Activated B cell treated with CpG ODN at 0.5 μM for 24 hours (primary cell): ENCODE results near the gene OR6J1. TPM values are rescaled to one million over a fixed set of nuclear protein-coding genes. Genes with fewer than 3 reads are reported as not detected.
A peak's percentile ranks its signal among the peaks of the same experiment; 100 is the strongest.
"Not testable (repeated sequence)": the region's sequence is repeated elsewhere in the genome, so short reads cannot be mapped to it uniquely, and the experiment has no call there.

Experiments used
- ATAC-seq: fragments of 200-7000 bp; cut with Tn5 transposase; one replicate; pipeline ENCODE4 v1.10.0; 2021; ENCODE audit warnings: low read depth, mild to moderate bottlenecking, moderate library complexity
- CTCF ChIA-PET: fragments of 350-600 bp; sonication (Branson Sonifier 250); formaldehyde crosslinking; loops from one replicate; lab custom pipeline; 2021; ENCODE audit warnings: antibody characterized with exemption; lab: Charles Lee
- POLR2A ChIA-PET: fragments of 350-600 bp; sonication (Branson Sonifier 250); formaldehyde crosslinking; loops from one replicate; lab custom pipeline; 2021; ENCODE audit warnings: antibody characterized with exemption; lab: Charles Lee
- DNase-seq: peaks from one replicate; pipeline ENCODE4 v3.0.0; 2022
- H3K27ac Mint-ChIP-seq: one replicate; pipeline ENCODE4 v1.8.0; 2020; ENCODE audit warnings: mixed read lengths
- H3K27me3 Mint-ChIP-seq: one replicate; pipeline ENCODE4 v1.8.0; 2021; ENCODE audit warnings: mixed read lengths
- H3K36me3 Mint-ChIP-seq: one replicate; pipeline ENCODE4 v1.8.0; 2021; ENCODE audit warnings: low read depth, mixed read lengths
- H3K4me1 Mint-ChIP-seq: one replicate; pipeline ENCODE4 v1.8.0; 2021; ENCODE audit warnings: mixed read lengths
- H3K4me3 Mint-ChIP-seq: one replicate; pipeline ENCODE4 v1.8.0; 2020; ENCODE audit warnings: mild to moderate bottlenecking, mixed read lengths
- H3K9me3 Mint-ChIP-seq: one replicate; pipeline ENCODE4 v1.8.0; 2020; ENCODE audit warnings: mixed read lengths
- intact Hi-C: fragments of 100-400 bp; cut with micrococcal nuclease; formaldehyde crosslinking; loops from one replicate; pipeline ENCODE4 v1.15.1; 2024
- total RNA-seq: library from RNA; stranded (reverse); gene quantifications from 2 replicates; pipeline ENCODE4 v1.2.3, GENCODE V29; 2022
- TF ChIP-seq, protein P1 (sequence below): fragments of 200-600 bp; IDR thresholded peaks from one replicate; pipeline ENCODE4 v1.8.0; 2022; ENCODE audit warnings: antibody characterized with exemption, mild to moderate bottlenecking

OR6J1 gene
- total RNA-seq, 1 donor from 2014 or later: not detected

DNA sequence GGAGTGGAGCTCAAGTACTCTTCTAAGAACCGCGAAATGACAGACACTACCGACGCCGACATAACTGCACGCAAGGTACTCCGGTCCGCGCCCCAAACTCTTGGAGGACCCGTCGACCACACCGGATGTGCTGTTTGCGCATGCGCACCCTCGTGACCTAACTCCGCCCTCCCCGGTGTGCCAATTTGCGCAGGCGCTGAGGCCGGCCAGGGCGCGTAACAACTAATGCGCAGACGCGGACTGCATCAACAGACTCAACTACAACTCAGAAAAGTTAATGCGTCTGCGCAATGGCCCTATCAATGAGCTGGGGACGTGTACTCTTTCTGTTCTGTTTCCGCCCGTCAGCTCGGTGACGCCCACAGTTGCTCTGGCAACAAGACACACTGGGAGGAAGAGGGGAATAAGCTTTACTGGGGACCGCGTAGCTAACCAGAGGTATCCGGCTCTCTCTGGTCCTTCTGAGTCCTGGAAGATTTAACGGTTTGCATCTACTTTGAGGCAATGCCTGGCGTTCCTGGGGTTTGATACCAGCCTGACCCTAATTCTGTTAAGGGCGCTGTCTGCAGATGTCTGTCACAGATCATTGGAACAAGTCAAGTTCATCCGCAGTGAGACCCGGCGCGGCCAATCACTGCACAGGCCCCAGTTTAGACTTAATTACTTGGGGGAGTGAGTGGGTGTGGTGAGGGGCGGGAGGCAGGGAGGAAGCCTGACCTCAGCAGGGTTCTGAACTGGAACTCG, 54.9 kb downstream of the OR6J1 start, which contains the start of gene DAD1:
Gene DAD1 (minus strand): TSS at position 129 of the 744 bp plus-strand sequence. CDS start 67 bp downstream, at position 62.
- intact Hi-C loops: loop anchor here (1.0 to 10.0 kb wide), 13 partner anchors 9 to 1284 kb away; partner anchors contain the start of genes ABHD4, ACIN1, C14orf119 and LRP10
- TF ChIP-seq, protein P1, sequence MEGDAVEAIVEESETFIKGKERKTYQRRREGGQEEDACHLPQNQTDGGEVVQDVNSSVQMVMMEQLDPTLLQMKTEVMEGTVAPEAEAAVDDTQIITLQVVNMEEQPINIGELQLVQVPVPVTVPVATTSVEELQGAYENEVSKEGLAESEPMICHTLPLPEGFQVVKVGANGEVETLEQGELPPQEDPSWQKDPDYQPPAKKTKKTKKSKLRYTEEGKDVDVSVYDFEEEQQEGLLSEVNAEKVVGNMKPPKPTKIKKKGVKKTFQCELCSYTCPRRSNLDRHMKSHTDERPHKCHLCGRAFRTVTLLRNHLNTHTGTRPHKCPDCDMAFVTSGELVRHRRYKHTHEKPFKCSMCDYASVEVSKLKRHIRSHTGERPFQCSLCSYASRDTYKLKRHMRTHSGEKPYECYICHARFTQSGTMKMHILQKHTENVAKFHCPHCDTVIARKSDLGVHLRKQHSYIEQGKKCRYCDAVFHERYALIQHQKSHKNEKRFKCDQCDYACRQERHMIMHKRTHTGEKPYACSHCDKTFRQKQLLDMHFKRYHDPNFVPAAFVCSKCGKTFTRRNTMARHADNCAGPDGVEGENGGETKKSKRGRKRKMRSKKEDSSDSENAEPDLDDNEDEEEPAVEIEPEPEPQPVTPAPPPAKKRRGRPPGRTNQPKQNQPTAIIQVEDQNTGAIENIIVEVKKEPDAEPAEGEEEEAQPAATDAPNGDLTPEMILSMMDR: no peak
- ChIA-PET CTCF (interaction anchor here (0.6 to 5.0 kb wide), 10 partner anchors 9 to 329 kb away, joined by 3 to 41 read pairs (median 4); partner anchors contain the start of genes ABHD4 and RBM23), POLR2A (interaction anchor here (0.7 to 2.9 kb wide), 26 partner anchors 9 to 732 kb away, joined by 3 to 40 read pairs (median 5); partner anchors contain the start of genes ABHD4, ACIN1, C14orf119 and LRP10)
- H3K36me3 Mint-ChIP-seq: peaks cover 32% of the 10 kb centered on the region
- DNase-seq (peak; percentile 99), ATAC-seq (peak; percentile 88)
- peak within 1 kb of the TSS; percentile 100 for H3K27ac Mint-ChIP-seq
- H3K4me1 Mint-ChIP-seq: peaks cover 57% of the 10 kb centered on the region
- H3K27me3 Mint-ChIP-seq: peaks cover 2% of the 10 kb centered on the region
- peak within 1 kb of the TSS; percentile 99 for H3K4me3 Mint-ChIP-seq
- no peaks in the 10 kb centered on the region for H3K9me3 Mint-ChIP-seq

DNA sequence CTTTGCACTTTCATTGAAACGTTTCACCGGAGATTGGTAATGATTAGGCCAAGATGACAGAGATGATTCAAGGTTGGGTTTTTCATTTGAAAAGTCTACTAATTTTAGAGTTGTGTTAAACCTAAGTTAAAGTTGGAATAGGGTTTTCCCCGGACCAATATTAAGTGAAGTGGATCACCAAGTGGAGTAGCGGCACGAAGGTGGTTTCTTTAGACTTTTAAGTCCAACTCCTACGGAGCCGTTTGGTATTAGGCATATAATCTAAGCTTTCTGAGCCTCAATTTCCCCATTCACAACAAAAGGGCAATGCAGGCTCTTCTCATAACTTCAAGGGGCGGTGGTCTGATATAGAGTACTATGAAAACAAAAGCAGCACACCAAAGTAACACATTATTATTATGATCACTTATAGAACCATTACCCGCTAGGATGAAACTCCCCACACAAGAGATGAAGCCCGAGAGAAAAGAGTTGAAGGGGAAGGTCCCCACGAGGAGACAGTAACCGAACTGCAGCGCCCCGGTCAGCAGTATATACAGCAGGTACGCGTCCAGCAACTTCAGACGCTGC, 55.5 kb downstream of the OR6J1 start:
- CTCF ChIA-PET: interaction anchor here (1.3 to 5.0 kb wide), 8 partner anchors 10 to 330 kb away, joined by 4 to 41 read pairs (median 5); partner anchors contain the start of genes ABHD4 and RBM23
- H3K4me1 Mint-ChIP-seq: peaks cover 64% of the 10 kb centered on the region
- peak overlapping the region; percentile 99 for H3K4me3 Mint-ChIP-seq
- H3K36me3 Mint-ChIP-seq: peaks cover 32% of the 10 kb centered on the region
- peak overlapping the region; percentile 100 for H3K27ac Mint-ChIP-seq
- no peaks in the 10 kb centered on the region for H3K9me3 Mint-ChIP-seq
- intact Hi-C loops: loop anchor here (1.0 to 10.0 kb wide), 13 partner anchors 10 to 1284 kb away; partner anchors contain the start of genes ABHD4, ACIN1, C14orf119 and LRP10
- ATAC-seq: no peak
- POLR2A ChIA-PET: interaction anchor here (1.0 to 2.9 kb wide), 22 partner anchors 10 to 506 kb away, joined by 3 to 40 read pairs (median 6); partner anchors contain the start of genes ABHD4, ACIN1, C14orf119 and LRP10
- no peaks in the 10 kb centered on the region for H3K27me3 Mint-ChIP-seq
- TF ChIP-seq, protein P1: no peak
- no peak for DNase-seq

DNA sequence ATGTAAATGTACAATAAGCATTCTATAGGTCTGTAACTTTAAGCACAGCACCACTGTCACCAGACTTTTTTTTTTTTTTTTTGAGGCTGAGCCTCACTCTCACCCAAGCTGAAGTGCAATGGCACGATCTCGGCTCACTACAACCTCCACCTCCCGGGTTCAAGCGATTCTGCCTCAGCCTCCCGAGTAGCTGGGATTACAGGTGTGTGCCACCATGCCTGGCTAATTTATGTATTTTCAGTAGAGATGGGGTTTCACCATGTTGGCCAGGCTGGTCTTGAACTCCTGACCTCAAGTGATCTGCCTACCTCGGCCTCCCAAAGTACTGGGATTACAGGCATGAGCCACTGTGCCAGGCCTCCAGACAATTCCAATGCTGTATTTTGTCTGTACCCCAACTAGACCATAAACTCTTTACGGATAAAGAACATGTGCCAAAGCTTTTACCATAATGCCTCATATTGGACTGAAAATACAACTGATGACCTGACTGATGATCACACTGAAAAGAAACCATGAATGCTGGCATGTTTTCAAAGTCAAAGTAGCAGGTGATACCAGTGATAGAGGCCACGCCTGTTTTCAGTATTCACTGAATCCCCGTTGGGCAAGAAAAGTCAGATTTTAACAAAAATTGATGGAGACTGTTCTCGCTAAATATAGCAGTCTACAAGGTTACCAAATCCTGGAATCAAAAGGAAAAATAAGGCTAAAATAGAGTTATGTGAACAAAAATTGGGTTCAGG, 56.3 kb downstream of the OR6J1 start:
- intact Hi-C loops: loop anchor here (2.0 to 10.0 kb wide), 3 partner anchors 419 to 1283 kb away; partner anchors contain the start of gene NGDN
- ChIA-PET CTCF (interaction anchor here (1.3 to 5.0 kb wide), 4 partner anchors 11 to 312 kb away, joined by 4 to 41 read pairs (median 10); partner anchors contain the start of gene ABHD4), POLR2A (interaction anchor here (1.2 to 2.9 kb wide), 8 partner anchors 10 to 419 kb away, joined by 3 to 40 read pairs (median 13); partner anchors contain the start of genes ABHD4, LRP10 and OXA1L)
- not testable (repeated sequence) for ATAC-seq, H3K27me3 Mint-ChIP-seq, DNase-seq, H3K9me3 Mint-ChIP-seq
- Mint-ChIP-seq H3K4me3 (peak overlapping the region; percentile 99), H3K36me3 (peaks cover 39% of the 10 kb centered on the region), H3K4me1 (peaks cover 70% of the 10 kb centered on the region), H3K27ac (peak overlapping the region; percentile 100)

DNA sequence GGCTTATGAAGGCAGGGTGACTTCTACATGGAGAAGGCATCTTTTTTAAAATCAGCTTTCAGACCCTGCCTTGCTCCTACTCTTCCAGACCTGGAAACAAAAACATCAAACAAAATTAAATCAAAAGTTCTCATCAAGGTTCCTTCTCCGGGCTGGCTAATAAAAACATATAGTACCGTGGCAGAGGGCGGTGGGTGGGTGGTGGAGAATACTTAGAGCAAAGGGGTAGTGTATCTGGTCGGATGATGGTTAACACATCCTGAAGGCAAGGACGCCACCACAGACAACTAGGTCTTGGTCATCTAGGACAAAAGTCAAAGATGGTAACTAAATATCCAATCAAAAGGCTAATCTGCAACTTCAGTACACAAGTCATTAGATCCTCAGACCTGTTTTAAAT, 56.9 kb downstream of the OR6J1 start:
- no peaks in the 10 kb centered on the region for H3K27me3 Mint-ChIP-seq
- DNase-seq (no peak), ATAC-seq (no peak)
- peaks cover 40% of the 10 kb centered on the region for H3K36me3 Mint-ChIP-seq
- H3K27ac Mint-ChIP-seq: peak overlapping the region; percentile 24
- TF ChIP-seq, protein P1: no peak
- intact Hi-C loops: loop anchor here (10.0 kb wide), 1 partner anchor 1282 kb away; no protein-coding TSS in a partner anchor
- CTCF ChIA-PET: interaction anchor here (1.3 kb wide), 1 partner anchor 265 kb away, joined by 4 read pairs; no protein-coding TSS in a partner anchor
- peak overlapping the region; percentile 53 for H3K4me3 Mint-ChIP-seq
- H3K9me3 Mint-ChIP-seq: no peaks in the 10 kb centered on the region
- peaks cover 73% of the 10 kb centered on the region for H3K4me1 Mint-ChIP-seq
- POLR2A ChIA-PET: no interaction called here
